DMS79 treated with DMSO at 0.1 percent for 48 hours (cell line): ENCODE results near the gene DOCK4.
A peak's percentile ranks its signal among the peaks of the same experiment; 100 is the strongest.

Source experiments
- DNase-seq: peaks from one replicate; lab custom pipeline; 2025; lab: John Stamatoyannopoulos, UW

The DOCK4 gene

DNA sequence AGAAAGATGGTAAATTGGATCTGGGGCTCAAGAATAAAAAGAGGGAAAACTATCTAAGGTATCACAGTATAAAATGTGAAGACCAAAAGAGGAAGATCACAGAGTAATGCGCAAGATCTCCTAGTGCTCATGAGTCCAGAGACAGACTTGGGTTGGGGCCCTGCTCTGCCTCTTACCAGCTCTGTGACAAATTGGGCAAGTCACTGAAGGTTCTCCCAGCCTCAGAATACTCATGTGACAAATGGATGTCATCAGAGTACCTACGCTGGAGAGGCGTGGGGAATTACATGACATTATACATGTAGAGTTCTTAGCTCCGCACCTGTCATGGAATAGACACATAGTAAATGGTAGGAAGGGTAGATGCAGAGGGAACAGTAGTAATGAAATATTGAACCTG, 124.4 kb downstream of the DOCK4 start:
- no peak for DNase-seq

DNA sequence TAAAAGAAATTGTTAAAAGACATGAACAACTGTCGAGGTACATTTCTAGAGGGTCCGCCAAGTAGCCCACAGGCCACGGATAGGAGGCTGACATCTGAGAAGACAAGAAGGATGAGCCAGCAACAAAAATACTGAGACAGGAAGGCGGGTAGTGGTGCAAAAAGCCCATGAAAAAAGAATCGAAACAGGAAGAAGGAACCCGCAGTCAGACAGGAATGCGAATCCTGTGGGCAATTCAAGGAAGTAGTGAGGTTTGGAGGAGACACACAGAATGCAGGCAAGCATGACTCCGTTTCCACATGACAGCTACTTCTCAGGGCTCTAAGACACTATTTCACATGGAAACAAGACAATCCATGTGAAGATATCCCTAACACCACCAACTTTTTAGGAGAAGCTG, 125.2 kb downstream of the DOCK4 start:
- no peak for DNase-seq

DNA sequence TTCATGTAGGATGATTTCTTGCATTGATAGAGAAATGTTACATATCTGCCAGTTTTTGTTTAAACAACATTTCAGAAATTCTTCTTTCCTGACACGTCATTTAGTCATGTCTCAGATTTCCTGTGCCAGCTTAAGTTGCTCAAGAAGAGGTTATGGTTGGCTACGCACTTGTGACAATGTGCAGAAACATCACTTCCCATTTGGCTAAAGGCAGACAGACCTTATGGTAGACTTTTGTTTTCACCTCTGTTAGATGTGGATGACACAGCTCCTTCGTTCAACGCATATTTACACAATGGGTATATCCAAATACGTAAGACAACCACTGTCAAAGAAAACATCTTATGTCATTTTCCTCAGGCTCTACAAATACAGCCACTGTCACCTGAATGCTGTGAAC, 125.8 kb downstream of the DOCK4 start:
- DNase-seq: no peak

DNA sequence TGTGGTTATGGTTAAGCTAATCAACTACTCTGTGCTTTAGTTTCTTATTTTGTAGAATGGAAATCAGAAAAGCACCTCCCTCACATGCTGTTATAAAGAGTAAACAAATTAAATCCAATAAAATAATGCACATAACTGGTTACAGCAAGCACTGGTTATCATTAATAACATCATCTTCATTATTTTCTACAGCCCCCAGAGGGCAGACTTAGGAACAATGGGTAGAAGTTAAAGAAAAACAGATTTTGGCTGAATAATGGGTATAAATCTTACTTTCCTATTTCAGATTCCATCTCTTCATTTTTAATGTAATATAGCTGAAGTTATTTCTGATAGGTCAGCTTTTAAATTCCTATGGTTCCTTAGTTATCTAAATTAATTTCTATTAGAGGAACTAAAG, 126.5 kb downstream of the DOCK4 start:
- DNase-seq: no peak

DNA sequence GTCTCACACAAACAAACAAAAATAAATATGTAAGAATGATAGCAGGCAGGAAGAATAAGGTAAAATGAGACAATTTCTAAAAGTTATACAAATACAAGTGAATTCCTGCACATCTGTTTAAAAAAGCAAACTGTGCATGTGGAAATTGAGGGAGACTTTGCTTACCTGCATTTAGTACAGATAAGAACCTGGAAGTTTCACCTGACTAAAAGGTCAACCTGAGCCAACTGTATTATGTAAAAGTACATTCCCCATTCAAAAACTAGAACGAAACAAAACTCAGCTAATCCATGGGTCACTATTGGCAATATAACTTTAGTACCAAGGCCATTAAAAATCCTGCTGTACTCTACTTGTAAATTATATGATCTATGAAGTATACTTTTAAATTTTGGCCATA, 127.1 kb downstream of the DOCK4 start:
- DNase-seq: no peak

DNA sequence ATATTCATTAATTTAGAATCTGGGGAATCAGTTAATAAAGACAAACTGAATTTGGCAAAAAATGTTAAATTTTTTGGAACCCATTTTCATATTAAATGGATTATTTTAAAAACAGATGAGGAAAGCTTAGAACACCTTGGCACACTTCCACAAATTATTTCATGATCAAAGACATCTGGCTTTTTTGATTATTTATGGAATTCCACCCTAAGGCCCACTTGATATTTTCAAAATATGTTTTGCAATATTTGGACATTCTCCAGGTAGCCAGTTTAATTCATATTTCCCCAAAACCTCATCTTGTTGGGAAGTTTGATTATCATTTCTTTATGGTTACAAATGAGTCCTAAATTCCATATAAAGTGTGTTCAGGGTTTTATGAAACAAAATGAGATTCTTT, 129.9 kb downstream of the DOCK4 start:
- no peak for DNase-seq

DNA sequence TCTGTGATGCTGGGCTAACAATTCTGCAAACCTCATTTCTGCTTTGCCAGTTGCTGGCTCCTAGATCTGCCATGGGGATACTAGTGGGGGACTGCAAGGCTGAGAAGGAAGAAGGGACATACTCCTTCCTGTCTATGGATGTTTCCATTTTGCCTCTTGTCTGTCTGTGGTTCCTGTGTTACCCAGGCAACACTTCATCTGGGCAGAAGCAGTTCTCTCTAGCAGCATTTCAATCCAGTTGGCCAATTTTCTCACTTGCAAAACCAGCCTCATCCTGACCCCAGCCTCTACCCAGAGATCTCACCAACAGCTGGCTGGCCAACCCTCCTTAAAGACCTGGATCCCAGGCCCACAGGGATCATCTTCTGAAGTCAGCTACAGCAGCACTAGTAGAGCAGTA, 131.7 kb downstream of the DOCK4 start:
- DNase-seq: no peak

DNA sequence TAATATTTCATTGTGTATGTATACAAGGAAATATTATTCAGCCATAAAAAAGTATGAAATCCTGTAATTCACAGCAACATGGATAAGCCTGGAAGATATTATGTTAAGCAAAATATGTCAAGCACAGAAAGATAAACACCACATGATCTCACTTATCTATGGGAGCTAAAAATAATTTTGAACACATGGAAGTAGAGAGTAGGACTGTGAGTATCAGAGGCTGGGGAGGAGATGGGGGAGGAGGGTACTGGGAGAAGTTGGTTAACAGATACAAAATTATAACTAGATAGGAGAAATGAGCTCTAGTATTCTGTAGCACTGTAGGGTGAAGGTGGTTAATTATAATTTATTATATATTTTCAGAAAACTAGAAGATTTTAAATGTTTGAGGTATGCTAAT, 132.7 kb downstream of the DOCK4 start:
- DNase-seq: no peak

DNA sequence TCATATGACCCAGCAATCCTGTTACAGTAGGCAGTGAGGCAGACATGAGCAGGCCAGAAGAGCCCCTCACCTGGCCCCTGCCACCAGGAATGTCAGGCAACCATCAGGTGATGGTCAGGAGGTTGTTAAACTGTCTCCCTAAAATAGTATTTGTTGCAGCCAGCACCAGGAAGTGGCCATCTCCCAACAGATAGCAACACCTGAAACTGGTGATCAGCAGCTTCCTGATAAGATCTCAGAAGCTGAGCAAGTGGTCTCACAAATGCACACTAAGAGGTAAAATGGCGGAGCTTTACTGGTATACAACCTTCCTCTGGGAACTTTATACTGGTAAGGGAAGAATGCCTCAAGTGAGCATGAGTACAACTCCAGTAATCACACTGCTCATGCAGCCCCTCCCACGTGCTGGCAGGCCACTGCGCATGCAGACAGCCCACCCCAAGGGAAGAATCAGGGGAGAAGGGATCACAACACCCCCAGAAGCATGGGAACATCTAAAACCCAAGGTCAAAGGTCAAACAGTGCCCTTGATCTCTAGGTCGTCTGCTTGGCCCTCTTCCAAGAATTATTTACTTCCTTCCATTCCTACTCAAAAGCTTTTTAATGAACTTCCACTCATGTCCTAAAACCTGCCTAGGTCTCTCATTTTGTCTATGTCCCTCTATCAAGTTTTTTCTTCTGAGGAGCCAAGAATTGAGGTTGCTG, 133.5 kb downstream of the DOCK4 start:
- no peak for DNase-seq

DNA sequence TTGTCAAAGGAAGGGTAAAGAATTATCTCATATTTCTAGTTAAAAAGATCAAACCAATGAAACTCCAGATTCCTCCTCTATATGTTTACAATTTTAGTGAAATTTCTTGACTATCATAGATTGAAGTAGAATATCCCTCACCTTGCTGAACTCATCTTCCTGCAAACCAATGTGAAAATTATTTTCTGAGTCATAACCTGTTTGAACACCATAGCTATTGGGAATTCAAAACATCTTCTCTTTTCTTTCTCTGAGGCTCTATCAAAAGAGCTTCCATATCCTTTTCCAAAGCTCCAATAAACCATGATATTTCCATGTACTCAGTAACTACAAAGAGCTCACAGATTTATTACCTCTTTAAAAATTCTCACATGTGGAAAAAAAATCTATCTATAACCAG, 134.3 kb downstream of the DOCK4 start:
- DNase-seq: no peak

DNA sequence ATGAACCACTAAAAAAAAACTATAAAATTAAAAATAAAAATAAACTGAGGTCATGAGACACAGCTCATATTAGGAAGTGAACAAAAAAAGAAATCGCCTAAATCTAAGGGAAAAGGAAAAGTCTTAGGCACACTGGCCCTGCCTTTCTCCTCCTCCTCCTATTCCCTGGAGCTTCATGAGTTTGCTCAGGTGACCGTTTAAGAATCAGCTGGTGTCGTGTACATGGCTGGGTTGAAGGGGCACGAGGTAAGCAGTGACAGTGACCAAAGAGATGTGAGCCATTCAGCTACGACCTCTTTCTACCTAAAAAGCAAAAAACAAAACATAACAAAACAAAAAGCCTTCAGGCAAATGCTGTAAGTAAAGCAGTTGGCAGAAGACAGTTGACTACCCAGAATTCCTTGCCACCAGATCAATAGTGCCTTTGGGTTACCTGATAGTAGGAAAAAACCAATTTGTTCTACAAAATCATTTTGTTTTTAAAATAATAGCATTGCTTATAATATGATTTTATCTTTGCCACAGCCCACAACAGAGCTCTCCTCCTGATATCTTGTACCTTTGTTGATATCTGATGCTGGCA, 135.4 kb downstream of the DOCK4 start:
- no peak for DNase-seq

DNA sequence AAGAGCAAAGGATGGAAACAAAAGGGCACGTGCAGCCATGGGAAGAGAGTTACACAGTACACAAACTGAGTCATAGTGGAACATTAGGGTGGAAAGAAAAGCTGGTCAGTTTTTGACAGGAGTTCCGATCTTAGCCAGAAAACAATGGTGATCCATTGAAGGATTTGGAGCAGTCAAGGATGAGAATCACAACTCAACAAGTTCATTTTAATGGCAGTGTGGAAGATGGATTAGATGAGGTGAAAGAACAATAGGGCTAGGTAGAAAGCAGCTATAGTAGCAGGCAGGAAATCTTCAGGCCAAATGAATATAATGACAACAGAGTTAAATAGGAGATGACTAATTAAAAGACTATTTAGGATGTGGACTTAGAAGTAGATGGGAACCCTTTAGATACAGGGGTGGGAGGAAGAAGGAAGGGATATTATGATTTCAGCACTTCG, 136.3 kb downstream of the DOCK4 start:
- DNase-seq: no peak

DNA sequence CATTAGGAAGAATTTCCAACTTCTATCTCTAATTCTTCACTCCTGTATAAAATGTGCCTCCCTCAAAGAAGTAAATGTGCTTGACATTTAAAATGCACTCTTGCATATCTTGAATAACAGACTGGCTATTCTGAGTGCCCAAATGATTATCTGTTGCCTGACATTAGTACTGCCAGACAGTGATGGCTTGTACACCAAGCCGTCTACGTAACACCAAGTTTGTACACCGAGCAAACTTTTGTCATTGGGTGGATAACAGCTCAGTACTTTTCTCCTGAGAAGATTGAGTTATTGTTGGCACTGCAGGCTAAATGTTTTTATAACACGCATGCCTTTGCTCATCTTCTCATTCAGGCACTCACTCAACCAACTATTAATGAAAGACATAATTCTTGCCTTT, 137.2 kb downstream of the DOCK4 start:
- no peak for DNase-seq

DNA sequence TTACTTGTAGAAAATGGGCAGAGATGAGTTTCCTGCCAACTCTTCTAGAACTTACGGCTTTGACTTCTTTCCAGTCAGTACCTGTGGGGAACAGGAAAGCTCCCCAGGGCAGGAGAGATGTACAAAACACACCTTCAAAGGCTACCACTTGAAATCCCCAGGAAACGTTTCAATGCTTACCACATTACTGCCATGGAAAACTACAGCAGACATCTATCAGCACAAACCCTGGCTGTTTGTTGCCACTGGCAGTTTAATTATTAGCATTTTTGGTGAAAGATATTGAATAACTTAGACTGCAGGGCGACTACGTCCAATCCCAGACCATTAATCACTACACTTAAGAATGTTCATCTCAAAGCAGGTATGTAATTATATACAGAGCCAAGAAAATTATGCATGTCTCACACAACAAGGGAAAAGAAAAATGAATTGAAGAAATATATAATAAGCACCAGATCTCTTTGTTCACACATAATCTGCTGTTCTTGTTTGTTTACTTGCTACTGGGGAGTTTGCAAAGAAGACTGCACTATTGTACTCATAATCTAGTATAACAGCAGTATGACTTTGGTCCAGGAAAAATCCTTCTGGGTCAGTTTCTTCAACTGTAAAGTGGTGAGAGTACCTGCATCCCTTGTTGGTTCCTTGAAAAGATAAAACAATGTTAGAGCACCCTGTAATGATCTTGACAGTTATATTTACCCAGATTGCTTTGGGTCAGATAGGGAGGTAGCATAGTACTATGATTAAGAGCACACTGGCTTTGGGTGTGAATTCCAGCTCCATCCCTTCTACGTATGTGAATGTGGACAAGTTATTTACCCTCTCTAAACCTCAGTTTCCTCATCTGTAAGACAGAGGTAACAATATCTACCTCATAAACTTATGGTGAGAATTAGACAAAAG, 138.3 kb downstream of the DOCK4 start:
- DNase-seq: no peak

DNA sequence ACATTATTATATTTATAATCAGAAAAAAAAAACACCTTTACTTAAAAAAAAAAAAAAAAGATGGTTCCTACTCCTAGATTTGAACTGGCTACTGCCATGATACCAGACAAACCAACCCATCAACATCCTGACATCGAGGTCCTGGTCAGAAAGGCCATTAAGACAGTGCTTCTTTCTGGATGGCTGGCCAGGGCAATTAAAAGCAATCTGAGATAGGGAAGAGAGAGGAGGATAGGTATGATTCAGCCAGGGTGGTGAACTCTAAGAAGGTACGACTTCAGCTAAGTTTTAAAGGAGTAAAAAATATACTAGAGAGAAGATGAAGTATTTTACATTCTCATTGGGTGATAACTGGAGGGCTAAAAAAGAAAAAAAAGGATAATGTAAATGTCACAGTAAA, 139.0 kb downstream of the DOCK4 start:
- no peak for DNase-seq

DNA sequence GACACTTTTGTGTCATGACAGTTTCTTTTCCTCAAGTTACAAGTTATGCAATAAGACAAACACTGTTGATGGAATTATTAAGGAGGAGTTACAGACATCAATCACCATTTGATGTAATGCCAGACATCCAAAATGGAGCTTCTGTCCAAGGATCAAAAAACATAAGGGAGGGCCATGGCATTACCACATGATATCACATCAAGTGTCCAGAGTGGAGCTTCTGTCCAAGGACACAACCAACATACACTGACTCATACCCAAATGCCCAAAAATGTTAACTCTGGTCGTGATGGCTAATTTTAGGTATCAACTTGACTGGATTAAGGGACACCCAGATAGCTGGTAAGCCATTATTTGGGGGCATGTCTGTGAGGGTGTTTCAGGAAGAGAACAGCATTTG, 140.4 kb downstream of the DOCK4 start:
- no peak for DNase-seq

DNA sequence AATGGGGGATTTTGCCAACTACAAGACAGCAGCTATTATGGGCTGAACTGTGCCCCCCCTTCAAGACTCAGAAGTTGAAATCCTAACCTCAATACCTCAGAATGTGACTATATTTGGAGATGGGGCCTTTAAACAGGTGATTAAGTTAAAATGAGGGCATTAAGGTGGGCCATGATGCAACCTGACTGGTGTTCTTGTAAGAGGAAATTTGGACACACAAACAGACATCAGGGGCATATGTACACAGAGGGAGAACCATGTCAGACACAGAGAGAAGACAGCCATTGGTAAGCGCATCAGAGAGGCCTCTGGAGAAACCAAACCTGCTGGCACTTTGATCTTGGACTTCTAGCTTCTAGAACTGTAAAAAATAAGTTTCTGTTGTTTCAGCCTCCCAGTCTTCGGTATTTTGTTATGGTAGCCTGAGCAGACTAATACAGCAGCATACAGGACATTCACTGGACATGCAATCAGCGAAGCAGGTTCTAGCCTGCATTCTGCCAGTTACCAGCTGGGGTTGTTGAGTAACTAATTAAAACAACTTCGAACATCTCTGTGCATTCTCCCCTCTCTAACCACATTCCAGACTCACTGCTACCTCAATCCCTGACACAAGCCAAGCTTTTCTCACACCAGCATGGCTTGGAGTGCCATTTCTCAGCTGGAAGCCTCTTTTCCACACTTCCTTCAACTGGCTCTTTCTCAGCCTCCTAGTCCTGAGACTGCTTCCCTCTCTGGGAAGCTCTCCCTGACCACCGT, 141.4 kb downstream of the DOCK4 start:
- no peak for DNase-seq

DNA sequence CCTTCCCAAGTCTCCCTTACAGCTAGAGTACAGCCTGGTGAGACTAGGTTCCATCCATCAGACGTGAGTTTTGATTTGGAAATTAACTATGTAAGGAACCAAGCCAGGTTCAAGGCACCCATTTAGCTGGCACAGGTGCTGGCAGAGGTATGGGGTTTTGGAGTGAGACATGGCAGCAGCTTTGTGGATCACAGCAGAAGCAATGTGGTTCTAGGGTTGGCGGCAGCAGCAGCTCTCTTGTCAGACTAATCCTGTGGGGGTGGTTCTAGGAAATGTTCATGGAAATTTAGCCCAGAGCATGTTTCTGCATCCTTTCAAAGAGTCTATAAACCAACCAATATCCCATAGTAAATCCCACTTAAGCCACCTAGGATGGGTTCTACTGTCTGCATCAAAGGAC, 142.2 kb downstream of the DOCK4 start:
- DNase-seq: no peak

DNA sequence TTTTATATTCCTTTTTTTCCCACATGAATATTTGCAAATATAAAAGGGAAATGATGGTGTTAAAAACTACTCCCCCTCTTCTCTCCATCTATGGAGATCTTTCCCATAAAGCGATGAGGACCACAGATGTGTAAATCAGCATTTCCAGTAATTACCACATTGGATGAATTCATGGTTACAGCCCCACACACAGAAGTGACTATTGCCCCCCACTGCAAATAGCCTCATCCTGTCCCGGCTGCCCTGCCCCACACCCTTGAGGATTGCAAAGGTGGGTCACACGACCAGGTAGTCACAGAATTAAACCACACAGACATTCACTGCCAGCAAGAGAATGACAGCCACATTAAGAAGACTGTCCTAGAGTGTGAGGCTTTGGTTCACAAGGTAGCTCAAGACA, 145.1 kb downstream of the DOCK4 start:
- no peak for DNase-seq

DNA sequence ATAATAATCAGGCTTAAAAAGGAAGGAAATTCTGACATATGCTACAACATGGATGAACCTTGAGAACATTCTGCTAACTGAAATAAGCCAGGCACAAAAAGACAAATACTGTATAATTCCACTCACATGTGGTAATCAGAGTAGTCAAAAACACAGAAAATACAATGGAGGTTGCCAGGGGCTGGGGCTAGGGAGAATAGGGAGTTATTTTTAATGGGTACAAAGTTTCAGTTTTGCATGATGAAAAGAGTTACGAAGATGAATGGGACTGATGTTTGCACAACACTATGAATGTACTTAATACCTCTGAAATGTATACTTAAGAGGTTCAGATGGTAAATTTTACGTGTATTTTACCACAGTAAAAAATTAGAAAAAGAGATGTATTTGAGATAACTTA, 145.6 kb downstream of the DOCK4 start:
- DNase-seq: peak; percentile 16

DNA sequence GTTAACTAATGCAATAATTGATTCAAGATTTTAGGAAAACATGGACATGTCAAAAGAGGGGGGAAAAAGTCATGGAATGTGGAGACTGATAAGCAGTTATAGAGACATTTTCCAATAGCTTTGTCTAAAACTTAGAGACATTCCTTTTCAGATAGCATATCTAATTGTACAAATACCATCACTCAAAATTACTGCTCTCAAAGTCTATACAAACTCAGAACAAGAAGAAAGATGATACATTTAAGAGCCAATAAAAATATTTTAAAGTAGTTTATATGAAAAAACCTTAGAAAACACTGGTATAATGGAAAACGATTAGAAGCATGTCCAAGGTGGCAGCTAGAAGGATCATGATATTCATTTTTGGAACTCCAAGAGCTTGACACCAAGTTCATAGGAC, 146.5 kb downstream of the DOCK4 start:
- DNase-seq: no peak

DNA sequence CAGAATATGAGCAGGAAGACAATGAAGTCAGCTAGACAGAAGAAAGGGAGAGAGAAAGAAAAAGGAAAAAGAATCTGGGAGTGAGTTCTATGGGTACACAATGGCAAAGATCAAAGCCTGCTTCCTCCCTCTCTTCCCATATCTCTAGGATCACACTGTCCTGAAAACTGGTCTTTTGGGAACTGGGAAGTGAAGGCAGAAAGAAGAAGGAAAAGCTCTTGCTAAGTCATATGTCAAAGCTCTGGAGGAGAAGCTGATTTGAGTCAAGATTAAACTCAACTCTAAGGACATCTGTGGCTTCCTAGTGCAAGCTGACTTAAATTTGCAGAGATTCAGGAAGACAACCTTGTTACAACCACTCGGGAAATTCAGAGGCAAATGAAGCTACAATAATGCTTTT, 147.5 kb downstream of the DOCK4 start:
- no peak for DNase-seq
